Measurements from ENCODE around the gene COL4A5. TPM values are rescaled to one million over a fixed set of nuclear protein-coding genes. Genes with fewer than 3 reads are reported as not detected.

Gene COL4A5
- total RNA-seq, 2 experiments from 2014 or later = not detected

- POLR2A ChIA-PET = no interaction called here
- Histone ChIP-seq H3K9me3 (ENCODE audit: control insufficient read depth in 1 of 2, insufficient read depth in 1 of 2, low read length in 2 of 2) (peaks cover 0 to 4% of the 10 kb centered on the region in 2 experiments), H3K36me3 (ENCODE audit: insufficient read depth, low read length) (no peaks in the 10 kb centered on the region), H3K27me3 (ENCODE audit: control insufficient read depth in 1 of 2, insufficient read depth in 2 of 2, low read length in 2 of 2) (no peaks in the 10 kb centered on the region), H3K27ac (ENCODE audit: low read depth in 1 of 2, low read length in 2 of 2) (no peak overlapping the region), H3K4me3 (ENCODE audit: low read length) (no peak overlapping the region), H3K4me1 (ENCODE audit: insufficient read depth, low read length) (no peaks in the 10 kb centered on the region)
- Mint-ChIP-seq H3K4me1 (ENCODE audit: low read depth) (no peaks in the 10 kb centered on the region), H3K27me3 (no peaks in the 10 kb centered on the region), H3K36me3 (ENCODE audit: low read depth) (no peaks in the 10 kb centered on the region), H3K4me3 (no peak overlapping the region), H3K27ac (no peak overlapping the region), H3K9me3 (no peaks in the 10 kb centered on the region)
- ATAC-seq (ENCODE audit: poor library complexity) = no peak
- no peak for DNase-seq
- intact Hi-C loops (cut with DNase I, micrococcal nuclease) = no loop called here
- no peak for TF ChIP-seq CTCF (IDR thresholded peaks at IDR 0.05)
- CTCF ChIA-PET = no interaction called here
Observed at GRCh38 chrX:108704839-108705238, 265.2 kb downstream of the COL4A5 start.

- H3K27me3 ChIP-seq (ENCODE audit: control insufficient read depth in 1 of 2, insufficient read depth in 2 of 2, low read length in 2 of 2) = no peaks in the 10 kb centered on the region
- no peaks in the 10 kb centered on the region for H3K36me3 Mint-ChIP-seq (ENCODE audit: low read depth)
- intact Hi-C loops (cut with DNase I, micrococcal nuclease) = no loop called here
- H3K27me3 Mint-ChIP-seq = no peaks in the 10 kb centered on the region
- no peaks in the 10 kb centered on the region for H3K9me3 Mint-ChIP-seq
- ChIA-PET POLR2A (no interaction called here), CTCF (no interaction called here)
- H3K4me3 ChIP-seq (ENCODE audit: low read length) = no peak overlapping the region
- H3K4me3 Mint-ChIP-seq = no peak overlapping the region
- H3K9me3 ChIP-seq (ENCODE audit: control insufficient read depth in 1 of 2, insufficient read depth in 1 of 2, low read length in 2 of 2) = peaks cover 0 to 4% of the 10 kb centered on the region in 2 experiments
- H3K27ac ChIP-seq (ENCODE audit: low read depth in 1 of 2, low read length in 2 of 2) = no peak overlapping the region
- DNase-seq (no peak), ATAC-seq (ENCODE audit: poor library complexity) (no peak)
- H3K4me1 Mint-ChIP-seq (ENCODE audit: low read depth) = no peaks in the 10 kb centered on the region
- no peaks in the 10 kb centered on the region for H3K36me3 ChIP-seq (ENCODE audit: insufficient read depth, low read length)
- no peak overlapping the region for H3K27ac Mint-ChIP-seq
- no peaks in the 10 kb centered on the region for H3K4me1 ChIP-seq (ENCODE audit: insufficient read depth, low read length)
- TF ChIP-seq CTCF (IDR thresholded peaks at IDR 0.05) = no peak
Observed at GRCh38 chrX:108712886-108713285, 273.2 kb downstream of the COL4A5 start.

GRCh38 chrX:108722561-108722960, 282.9 kb downstream of the COL4A5 start:
- Mint-ChIP-seq H3K27me3 (no peaks in the 10 kb centered on the region), H3K36me3 (ENCODE audit: low read depth) (no peaks in the 10 kb centered on the region)
- no peak for ATAC-seq (ENCODE audit: poor library complexity)

More at GRCh38 chrX:108722561-108722960, 282.9 kb downstream of the COL4A5 start:
- intact Hi-C loops (cut with DNase I, micrococcal nuclease) = no loop called here
- no peaks in the 10 kb centered on the region for H3K4me1 Mint-ChIP-seq (ENCODE audit: low read depth)
- DNase-seq = no peak
- CTCF ChIA-PET = no interaction called here
- Histone ChIP-seq H3K27me3 (ENCODE audit: control insufficient read depth in 1 of 2, insufficient read depth in 2 of 2, low read length in 2 of 2) (no peaks in the 10 kb centered on the region), H3K4me3 (ENCODE audit: low read length) (no peak overlapping the region), H3K27ac (ENCODE audit: low read depth in 1 of 2, low read length in 2 of 2) (no peak overlapping the region), H3K4me1 (ENCODE audit: insufficient read depth, low read length) (no peaks in the 10 kb centered on the region), H3K9me3 (ENCODE audit: control insufficient read depth in 1 of 2, insufficient read depth in 1 of 2, low read length in 2 of 2) (no peaks in the 10 kb centered on the region), H3K36me3 (ENCODE audit: insufficient read depth, low read length) (no peaks in the 10 kb centered on the region)
- H3K9me3 Mint-ChIP-seq = no peaks in the 10 kb centered on the region
- H3K27ac Mint-ChIP-seq = no peak overlapping the region
- H3K4me3 Mint-ChIP-seq = no peak overlapping the region
- TF ChIP-seq CTCF (IDR thresholded peaks at IDR 0.05) = no peak
- POLR2A ChIA-PET = no interaction called here
